ENCODE measurements around the gene KLF16.

KLF16 gene

GRCh38 chr19:1839658-1840540 lies 23.5 kb downstream of the KLF16 start:
- DNase-seq: no peak

DNA sequence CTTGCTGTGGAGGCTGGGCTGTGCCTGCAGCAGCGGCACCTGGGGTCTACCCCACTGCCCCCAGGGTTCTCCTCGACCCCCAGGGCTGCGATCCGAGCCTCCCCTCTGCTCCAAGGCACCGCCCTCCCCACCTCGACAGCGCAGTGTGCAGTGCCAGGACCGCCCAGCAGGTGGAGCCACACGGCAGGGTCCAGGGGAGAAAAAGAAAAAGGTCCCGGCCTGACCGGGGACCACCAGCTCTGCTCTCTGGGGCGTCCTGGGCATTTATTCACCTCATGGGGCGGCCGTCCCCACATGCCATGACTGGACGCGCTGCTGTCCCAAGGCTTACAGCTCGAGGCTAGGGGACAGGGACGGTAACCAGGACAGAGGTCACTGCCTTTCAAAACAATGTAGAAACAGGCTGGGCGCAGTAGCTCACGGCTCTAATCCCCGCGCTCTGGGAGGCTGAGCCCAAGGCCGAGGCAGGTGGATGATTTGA lies 25.7 kb downstream of the KLF16 start:
- DNase-seq: peak; percentile 22

DNA sequence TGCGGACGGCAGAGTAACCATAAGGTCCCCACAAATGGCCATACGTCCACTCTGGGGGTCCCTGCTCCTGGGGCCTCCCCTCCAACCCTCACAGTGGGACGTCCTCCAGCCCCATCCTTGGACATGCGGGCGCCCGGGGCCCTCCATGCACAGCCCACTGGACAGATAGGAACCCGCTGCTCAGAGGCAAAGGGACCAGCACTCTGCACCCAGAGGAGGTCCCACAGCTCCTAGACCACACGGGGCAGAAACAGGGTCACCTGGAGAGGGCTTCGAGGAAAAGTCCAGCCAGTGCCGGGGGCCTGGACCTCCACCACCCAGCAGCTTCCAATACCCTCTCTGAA lies 26.2 kb downstream of the KLF16 start:
- DNase-seq: no peak

GRCh38 chr19:1836458-1837221 lies 26.7 kb downstream of the KLF16 start:
- DNase-seq: no peak

DNA sequence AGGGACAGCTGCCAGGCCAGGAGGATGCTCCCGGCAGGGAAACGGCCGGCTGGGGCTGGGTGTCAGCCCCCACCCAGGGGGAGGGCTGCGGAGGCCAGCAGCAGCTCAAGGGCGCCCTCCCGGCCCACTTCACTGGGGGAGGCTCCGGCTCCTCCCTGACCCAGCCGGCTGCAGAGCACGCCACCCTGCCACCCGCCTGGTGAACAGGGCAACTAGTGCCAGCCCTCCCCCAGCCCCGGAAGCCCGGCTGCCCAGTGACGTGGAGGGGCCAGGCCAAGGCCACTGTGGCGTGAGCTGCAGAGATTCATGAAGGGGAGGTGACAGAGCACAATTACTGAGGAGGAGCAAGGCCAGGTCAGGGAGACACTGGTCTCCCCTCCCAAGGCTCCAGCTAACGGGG lies 29.8 kb downstream of the KLF16 start:
- DNase-seq: no peak

DNA sequence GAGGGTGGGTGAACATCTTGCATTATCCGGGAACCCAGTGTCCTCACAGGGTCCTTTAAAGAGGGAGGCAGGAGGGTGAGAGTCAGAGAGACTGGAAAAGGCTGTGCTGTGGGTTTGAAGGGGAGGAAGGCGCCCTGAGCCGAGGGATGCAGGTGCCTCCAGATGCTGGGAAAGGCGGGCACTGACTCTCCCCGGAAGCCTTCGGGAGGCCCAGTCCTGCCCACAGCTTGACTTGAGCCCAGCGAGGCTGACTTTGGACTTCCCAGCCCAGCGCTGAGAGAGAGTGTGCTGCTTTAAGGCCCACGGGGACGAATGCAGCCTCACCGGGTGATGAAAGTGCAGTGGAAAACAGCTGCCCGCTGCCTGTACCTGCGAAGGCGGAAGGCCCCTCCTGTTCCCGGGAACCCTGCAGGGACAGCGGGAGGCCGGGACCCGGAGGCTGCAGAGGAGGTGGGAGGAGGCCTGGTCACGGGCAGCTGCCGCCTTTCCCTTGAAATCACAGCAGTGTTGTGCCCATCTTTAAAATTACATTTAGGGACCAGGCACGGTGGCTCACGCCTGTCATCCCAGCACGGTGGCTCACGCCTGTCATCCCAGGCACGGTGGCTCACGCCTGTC lies 31.2 kb downstream of the KLF16 start:
- no peak for DNase-seq

- no peak for DNase-seq
Observed at GRCh38 chr19:1830978-1831377, 32.4 kb downstream of the KLF16 start.

DNA sequence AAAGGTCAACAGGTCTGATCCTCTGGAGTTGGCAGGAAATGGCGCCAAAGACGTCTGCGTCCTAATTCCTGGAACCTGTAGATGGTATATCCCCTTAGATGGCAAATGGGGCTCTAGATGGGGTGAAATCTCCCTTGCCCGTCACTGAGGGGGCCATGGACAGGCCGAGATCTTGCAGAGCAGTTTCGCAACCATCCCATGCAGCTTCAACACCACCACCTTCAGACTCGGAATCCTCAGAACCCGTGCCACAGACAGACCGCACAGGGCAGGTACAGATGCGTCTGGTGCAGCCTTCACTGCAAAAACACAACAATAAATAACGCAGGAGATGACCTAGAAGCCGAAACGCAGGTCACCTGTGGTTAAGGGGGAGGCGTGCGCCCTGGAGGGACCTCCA lies 32.8 kb downstream of the KLF16 start:
- no peak for DNase-seq

DNA sequence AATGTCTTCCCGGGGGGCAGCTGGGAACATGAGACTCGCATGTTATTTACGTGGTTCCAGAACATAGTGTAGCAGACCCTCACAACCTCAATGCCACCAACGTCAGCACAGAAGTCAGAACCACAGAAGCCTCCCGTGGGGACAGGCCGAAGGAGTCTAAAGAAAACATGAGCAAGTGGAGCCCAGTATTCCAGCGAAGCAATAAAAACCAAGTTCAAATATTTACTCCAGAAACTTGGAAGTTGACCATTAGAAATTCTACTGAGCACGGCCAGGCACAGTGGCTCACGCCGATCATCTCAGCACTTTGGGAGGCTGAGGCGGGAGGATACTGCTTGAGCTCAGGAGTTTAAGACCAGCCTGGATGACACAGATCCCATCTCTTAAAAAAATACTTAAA lies 33.4 kb downstream of the KLF16 start:
- DNase-seq: no peak

- DNase-seq: no peak
Observed at GRCh38 chr19:1828279-1829238, 34.8 kb downstream of the KLF16 start.

- DNase-seq: no peak
Observed at GRCh38 chr19:1827566-1828278, 35.7 kb downstream of the KLF16 start.

- no peak for DNase-seq
Observed at GRCh38 chr19:1826557-1827521, 36.5 kb downstream of the KLF16 start.

DNA sequence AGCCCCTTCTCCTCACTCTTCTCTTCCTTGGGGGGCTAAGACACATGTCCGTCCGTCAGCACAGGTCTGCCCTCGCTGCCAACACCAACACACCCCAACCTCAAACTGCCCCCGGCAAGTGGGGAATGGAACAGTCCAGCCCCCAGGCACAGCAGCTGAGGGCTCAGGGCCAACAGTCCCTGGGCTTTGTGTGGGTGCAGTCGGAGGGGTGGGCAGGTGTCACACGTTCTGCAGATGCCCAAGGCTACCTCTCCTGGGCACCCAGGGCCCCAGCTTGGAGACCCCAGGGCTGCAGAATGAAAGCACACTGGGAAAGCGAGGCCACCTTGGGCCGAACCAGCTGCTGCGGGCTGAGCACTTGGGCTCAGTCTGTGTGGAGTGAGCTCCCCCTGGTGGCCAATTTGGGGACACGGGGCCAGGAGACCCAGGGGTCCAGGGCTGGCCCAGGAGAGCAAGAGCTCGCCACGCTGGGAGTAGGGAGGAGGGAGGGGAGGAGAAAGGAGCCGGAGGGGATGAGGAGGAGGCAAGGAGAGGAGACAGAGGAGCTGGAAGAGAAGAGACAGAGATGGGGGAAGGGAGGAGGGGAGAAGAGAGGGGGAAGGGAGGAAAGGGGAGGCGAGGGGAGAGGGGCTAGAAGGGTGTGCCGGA lies 37.3 kb downstream of the KLF16 start:
- peak; percentile 65 for DNase-seq

DNA sequence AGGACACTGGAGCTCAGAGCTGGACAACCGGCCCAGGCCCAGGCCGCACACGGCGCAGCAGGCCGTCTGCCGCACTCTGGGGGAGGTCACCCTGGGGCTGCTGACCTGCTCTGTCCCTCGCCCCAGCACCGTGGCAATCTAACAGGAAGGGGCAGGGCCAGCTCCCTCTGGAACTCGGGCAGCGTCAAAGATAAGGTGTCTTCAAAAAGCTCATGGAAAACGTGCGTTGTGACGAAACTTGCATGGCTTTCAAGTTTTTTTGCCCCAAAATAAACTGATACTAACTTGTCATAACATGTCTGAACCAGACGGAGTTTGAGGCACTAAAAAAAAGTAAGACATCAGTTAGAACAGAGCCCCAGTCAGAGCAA lies 39.1 kb downstream of the KLF16 start:
- no peak for DNase-seq

GRCh38 chr19:1823539-1824251 lies 39.7 kb downstream of the KLF16 start:
- no peak for DNase-seq

GRCh38 chr19:1823020-1823419 lies 40.4 kb downstream of the KLF16 start:
- no peak for DNase-seq

- no peak for DNase-seq
Observed at GRCh38 chr19:1822210-1822609, 41.2 kb downstream of the KLF16 start.

- DNase-seq: no peak
Observed at GRCh38 chr19:1819341-1820255, 43.8 kb downstream of the KLF16 start.
